GM12864 (cell line): Measurements from ENCODE around the gene SIM1.

Source experiments
- DNase-seq: peaks from one replicate; pipeline ENCODE4 v3.0.0-alpha.2; 2011; ENCODE audit warnings: low read depth
- H3K4me3 ChIP-seq: 2 replicates; pipeline ENCODE4 v1.5.1; 2011; ENCODE audit warnings: mild to moderate bottlenecking, low read depth, low read length, control low read depth
- CTCF ChIP-seq: IDR thresholded peaks from 2 replicates; pipeline ENCODE4 v1.5.1; 2011; ENCODE audit warnings: low read depth, mild to moderate bottlenecking, moderate library complexity, low read length, control low read depth, inconsistent platforms; ENCODE audit errors: missing control alignments

The SIM1 gene

GRCh38 chr6:100466410-100467128 is 1.8 kb upstream of the SIM1 start:
- no peak overlapping the region for H3K4me3 ChIP-seq
- TF ChIP-seq CTCF, result no peak

DNA sequence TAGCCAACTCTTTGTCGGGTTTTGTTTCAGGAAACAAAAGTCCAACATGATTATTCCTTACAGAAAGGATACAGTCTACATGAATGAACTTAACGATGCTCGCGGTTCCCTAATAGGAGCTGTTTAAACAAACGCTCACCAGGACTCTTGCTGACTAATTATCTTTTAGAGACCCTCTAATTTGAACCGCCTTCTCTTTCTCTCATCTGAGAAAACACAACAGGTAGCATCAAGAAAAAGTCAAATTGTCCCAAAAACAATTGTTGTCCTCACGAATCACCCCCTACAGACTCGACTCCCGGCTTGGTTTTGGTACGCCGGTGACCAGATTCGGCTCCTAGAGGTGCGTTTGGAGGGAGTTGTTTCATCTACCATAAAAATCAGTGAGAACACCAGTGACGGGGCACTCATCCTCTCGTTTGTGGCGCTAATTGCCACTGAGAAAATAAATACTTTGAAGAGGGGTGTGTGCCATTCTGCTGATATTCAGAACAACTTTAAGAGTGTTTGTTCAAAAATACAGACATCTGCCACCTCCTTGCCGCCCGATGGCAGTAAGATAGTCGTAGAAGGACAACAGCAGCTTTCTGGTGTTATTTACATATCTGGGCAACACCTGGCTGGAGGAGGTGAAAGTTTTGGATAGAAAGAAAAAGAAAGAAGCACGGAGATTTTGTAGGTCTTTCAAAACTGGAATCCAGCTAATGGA is 1.1 kb upstream of the SIM1 start:
- no peak overlapping the region for H3K4me3 ChIP-seq
- TF ChIP-seq CTCF, result no peak
- DNase-seq, result no peak

More at GRCh38 chr6:100466410-100467128, 1.8 kb upstream of the SIM1 start:
- no peak for DNase-seq

GRCh38 chr6:100464162-100464851 is 414 bp downstream of the SIM1 start:
- no peak for DNase-seq
- no peak overlapping the region; the same call in 1 of the 2 replicates for H3K4me3 ChIP-seq
- TF ChIP-seq CTCF, result no peak

DNA sequence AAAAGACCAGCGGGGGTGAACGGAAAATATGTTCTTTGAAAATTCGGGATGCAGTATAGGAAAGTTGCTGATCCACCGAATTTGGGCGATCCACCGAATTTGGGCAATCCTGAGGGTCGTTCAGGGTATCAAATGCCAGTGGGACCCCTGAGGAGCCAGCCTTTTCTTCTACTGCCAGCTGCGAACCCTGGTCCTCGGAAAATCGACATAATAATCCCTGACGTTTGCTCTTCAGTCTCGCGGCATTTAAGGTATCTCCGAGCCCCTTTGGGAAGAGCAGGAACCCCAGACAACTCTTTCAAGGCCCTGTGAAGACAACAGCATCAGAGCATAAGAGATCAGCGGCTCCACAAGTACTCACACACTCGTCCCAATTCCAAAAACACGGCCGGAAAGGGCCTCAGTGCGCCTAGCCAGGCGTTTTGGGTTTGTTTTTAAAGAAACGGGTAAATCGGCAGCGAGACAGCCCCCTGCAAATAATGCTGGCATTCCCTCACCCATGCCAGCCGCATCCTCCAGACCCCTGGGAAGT is 1.0 kb downstream of the SIM1 start:
- H3K4me3 ChIP-seq, result no peak overlapping the region
- no peak for TF ChIP-seq CTCF

GRCh38 chr6:100462706-100463629 is 1.8 kb downstream of the SIM1 start:
- H3K4me3 ChIP-seq, result no peak overlapping the region
- DNase-seq, result no peak
- no peak for TF ChIP-seq CTCF

More for the DNA sequence above, 1.0 kb downstream of the SIM1 start:
- no peak for DNase-seq
